Measurements from ENCODE around the gene GART. TPM values are rescaled to one million over a fixed set of nuclear protein-coding genes. Genes with fewer than 3 reads are reported as not detected.

The GART gene
- polyA plus RNA-seq, 2 donors = 10.6 to 27.1 TPM

GRCh38 chr21:33554982-33555344 lies 13.0 kb upstream of the GART start:
- peaks cover 0 to 2% of the 10 kb centered on the region in 2 donors for H3K4me1 ChIP-seq (ENCODE audit: control insufficient read depth in 2 of 2, insufficient read depth in 2 of 2, low read length in 1 of 2)
- peaks cover 29 to 49% of the 10 kb centered on the region in 2 donors for H3K36me3 ChIP-seq (ENCODE audit: control insufficient read depth in 2 of 2, insufficient read depth in 2 of 2, low read length in 1 of 2)
- H3K9me3 ChIP-seq (ENCODE audit: control insufficient read depth in 2 of 2, insufficient read depth in 1 of 2, low read depth in 1 of 2, low read length in 1 of 2) = no peaks in the 10 kb centered on the region
- H3K27ac ChIP-seq (ENCODE audit: low read depth in 2 of 2, low read length in 1 of 2) = no peak overlapping the region
- H3K27me3 ChIP-seq (ENCODE audit: control insufficient read depth in 1 of 2, insufficient read depth in 2 of 2, low read length in 2 of 2) = no peaks in the 10 kb centered on the region
- no peak overlapping the region for H3K4me3 ChIP-seq (ENCODE audit: low read depth in 1 of 2, low read length in 2 of 2)
- WGBS, 2 donors = 97 to 98% methylated on average over 32 of the region's 32 CpGs

DNA sequence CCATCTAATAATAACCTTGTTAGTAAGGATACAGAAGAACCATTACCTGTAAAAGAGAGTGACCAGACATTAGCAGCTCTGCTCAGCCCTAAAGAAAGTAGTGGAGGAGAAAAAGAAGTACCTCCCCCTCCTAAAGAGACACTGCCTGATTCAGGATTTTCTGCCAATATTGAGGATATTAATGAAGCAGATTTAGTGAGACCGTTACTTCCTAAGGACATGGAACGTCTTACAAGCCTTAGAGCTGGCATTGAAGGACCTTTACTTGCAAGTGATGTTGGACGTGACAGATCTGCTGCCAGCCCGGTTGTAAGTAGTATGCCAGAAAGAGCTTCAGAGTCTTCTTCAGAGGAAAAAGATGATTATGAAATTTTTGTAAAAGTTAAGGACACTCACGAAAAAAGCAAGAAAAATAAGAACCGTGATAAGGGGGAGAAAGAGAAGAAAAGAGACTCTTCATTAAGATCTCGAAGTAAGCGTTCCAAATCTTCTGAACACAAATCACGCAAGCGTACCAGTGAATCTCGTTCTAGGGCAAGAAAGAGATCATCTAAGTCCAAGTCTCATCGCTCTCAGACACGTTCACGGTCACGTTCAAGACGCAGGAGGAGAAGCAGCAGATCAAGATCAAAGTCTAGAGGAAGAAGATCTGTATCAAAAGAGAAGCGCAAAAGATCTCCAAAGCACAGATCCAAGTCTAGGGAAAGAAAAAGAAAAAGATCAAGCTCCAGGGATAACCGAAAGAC lies 12.5 kb upstream of the GART start:
- Histone ChIP-seq H3K27ac (ENCODE audit: low read depth in 2 of 2, low read length in 1 of 2) (no peak overlapping the region), H3K4me3 (ENCODE audit: low read depth in 1 of 2, low read length in 2 of 2) (no peak overlapping the region), H3K4me1 (ENCODE audit: control insufficient read depth in 2 of 2, insufficient read depth in 2 of 2, low read length in 1 of 2) (peaks cover 0 to 2% of the 10 kb centered on the region in 2 donors), H3K9me3 (ENCODE audit: control insufficient read depth in 2 of 2, insufficient read depth in 1 of 2, low read depth in 1 of 2, low read length in 1 of 2) (no peaks in the 10 kb centered on the region), H3K27me3 (ENCODE audit: control insufficient read depth in 1 of 2, insufficient read depth in 2 of 2, low read length in 2 of 2) (no peaks in the 10 kb centered on the region), H3K36me3 (ENCODE audit: control insufficient read depth in 2 of 2, insufficient read depth in 2 of 2, low read length in 1 of 2) (peaks cover 30 to 51% of the 10 kb centered on the region in 2 donors)
- 94 to 95% methylated on average over 18 of the region's 18 CpGs for WGBS, 2 donors

- H3K4me1 ChIP-seq (ENCODE audit: control insufficient read depth in 2 of 2, insufficient read depth in 2 of 2, low read length in 1 of 2) = peaks cover 0 to 2% of the 10 kb centered on the region in 2 donors
- H3K4me3 ChIP-seq (ENCODE audit: low read depth in 1 of 2, low read length in 2 of 2) = no peak overlapping the region
- 98% methylated on average over 12 of the region's 12 CpGs for WGBS, 2 donors
- H3K9me3 ChIP-seq (ENCODE audit: control insufficient read depth in 2 of 2, insufficient read depth in 1 of 2, low read depth in 1 of 2, low read length in 1 of 2) = no peaks in the 10 kb centered on the region
- H3K27ac ChIP-seq (ENCODE audit: low read depth in 2 of 2, low read length in 1 of 2) = no peak overlapping the region
- peaks cover 28 to 51% of the 10 kb centered on the region in 2 donors for H3K36me3 ChIP-seq (ENCODE audit: control insufficient read depth in 2 of 2, insufficient read depth in 2 of 2, low read length in 1 of 2)
- H3K27me3 ChIP-seq (ENCODE audit: control insufficient read depth in 1 of 2, insufficient read depth in 2 of 2, low read length in 2 of 2) = no peaks in the 10 kb centered on the region
Observed at GRCh38 chr21:33552999-33553598, 11.2 kb upstream of the GART start.

DNA sequence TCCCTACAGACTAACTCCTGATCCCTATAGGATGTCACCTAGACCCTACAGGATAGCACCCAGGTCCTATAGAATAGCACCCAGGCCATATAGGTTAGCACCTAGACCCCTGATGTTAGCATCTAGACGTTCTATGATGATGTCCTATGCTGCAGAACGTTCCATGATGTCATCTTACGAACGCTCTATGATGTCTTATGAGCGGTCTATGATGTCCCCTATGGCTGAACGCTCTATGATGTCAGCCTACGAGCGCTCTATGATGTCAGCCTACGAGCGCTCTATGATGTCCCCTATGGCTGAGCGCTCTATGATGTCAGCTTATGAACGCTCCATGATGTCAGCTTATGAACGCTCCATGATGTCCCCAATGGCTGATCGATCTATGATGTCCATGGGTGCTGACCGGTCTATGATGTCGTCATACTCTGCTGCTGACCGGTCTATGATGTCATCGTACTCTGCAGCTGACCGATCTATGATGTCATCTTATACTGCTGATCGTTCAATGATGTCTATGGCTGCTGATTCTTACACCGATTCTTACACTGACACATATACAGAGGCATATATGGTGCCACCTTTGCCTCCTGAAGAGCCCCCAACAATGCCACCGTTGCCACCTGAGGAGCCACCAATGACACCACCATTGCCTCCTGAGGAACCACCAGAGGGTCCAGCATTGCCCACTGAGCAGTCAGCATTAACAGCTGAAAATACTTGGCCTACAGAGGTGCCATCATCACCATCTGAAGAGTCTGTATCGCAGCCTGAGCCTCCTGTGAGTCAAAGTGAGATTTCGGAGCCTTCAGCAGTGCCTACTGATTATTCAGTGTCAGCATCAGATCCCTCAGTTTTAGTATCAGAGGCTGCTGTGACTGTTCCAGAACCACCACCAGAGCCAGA lies 10.4 kb upstream of the GART start:
- Histone ChIP-seq H3K27ac (ENCODE audit: low read depth in 2 of 2, low read length in 1 of 2) (no peak overlapping the region), H3K36me3 (ENCODE audit: control insufficient read depth in 2 of 2, insufficient read depth in 2 of 2, low read length in 1 of 2) (peaks cover 22 to 48% of the 10 kb centered on the region in 2 donors), H3K4me1 (ENCODE audit: control insufficient read depth in 2 of 2, insufficient read depth in 2 of 2, low read length in 1 of 2) (peaks cover 0 to 2% of the 10 kb centered on the region in 2 donors), H3K9me3 (ENCODE audit: control insufficient read depth in 2 of 2, insufficient read depth in 1 of 2, low read depth in 1 of 2, low read length in 1 of 2) (no peaks in the 10 kb centered on the region), H3K4me3 (ENCODE audit: low read depth in 1 of 2, low read length in 2 of 2) (no peak overlapping the region), H3K27me3 (ENCODE audit: control insufficient read depth in 1 of 2, insufficient read depth in 2 of 2, low read length in 2 of 2) (no peaks in the 10 kb centered on the region)
- 98% methylated on average over 24 of the region's 24 CpGs for WGBS, 2 donors

- Histone ChIP-seq H3K4me3 (ENCODE audit: low read depth in 1 of 2, low read length in 2 of 2) (no peak overlapping the region), H3K27me3 (ENCODE audit: control insufficient read depth in 1 of 2, insufficient read depth in 2 of 2, low read length in 2 of 2) (no peaks in the 10 kb centered on the region), H3K4me1 (ENCODE audit: control insufficient read depth in 2 of 2, insufficient read depth in 2 of 2, low read length in 1 of 2) (peaks cover 0 to 2% of the 10 kb centered on the region in 2 donors), H3K27ac (ENCODE audit: low read depth in 2 of 2, low read length in 1 of 2) (no peak overlapping the region), H3K9me3 (ENCODE audit: control insufficient read depth in 2 of 2, insufficient read depth in 1 of 2, low read depth in 1 of 2, low read length in 1 of 2) (no peaks in the 10 kb centered on the region), H3K36me3 (ENCODE audit: control insufficient read depth in 2 of 2, insufficient read depth in 2 of 2, low read length in 1 of 2) (peaks cover 21 to 46% of the 10 kb centered on the region in 2 donors)
- 93 to 99% methylated on average over 2 of the region's 2 CpGs for WGBS, 2 donors
Observed at GRCh38 chr21:33551664-33552063, 9.7 kb upstream of the GART start.

DNA sequence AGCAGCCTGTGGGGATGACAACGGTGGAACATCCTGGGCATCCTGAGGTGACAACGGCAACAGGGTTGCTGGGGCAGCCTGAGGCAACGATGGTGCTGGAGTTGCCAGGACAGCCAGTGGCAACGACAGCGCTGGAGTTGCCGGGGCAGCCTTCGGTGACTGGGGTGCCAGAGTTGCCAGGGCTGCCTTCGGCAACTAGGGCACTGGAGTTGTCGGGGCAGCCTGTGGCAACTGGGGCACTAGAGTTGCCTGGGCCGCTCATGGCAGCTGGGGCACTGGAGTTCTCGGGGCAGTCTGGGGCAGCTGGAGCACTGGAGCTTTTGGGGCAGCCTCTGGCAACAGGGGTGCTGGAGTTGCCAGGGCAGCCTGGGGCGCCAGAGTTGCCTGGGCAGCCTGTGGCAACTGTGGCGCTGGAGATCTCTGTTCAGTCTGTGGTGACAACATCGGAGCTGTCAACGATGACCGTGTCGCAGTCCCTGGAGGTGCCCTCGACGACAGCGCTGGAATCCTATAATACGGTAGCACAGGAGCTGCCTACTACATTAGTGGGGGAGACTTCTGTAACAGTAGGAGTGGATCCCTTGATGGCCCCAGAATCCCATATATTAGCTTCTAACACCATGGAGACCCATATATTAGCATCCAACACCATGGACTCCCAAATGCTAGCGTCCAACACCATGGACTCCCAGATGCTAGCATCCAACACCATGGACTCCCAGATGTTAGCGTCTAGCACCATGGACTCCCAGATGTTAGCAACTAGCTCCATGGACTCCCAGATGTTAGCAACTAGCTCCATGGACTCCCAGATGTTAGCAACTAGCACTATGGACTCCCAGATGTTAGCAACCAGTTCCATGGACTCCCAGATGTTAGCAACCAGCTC lies 9.1 kb upstream of the GART start:
- Histone ChIP-seq H3K9me3 (ENCODE audit: control insufficient read depth in 2 of 2, insufficient read depth in 1 of 2, low read depth in 1 of 2, low read length in 1 of 2) (no peaks in the 10 kb centered on the region), H3K4me3 (ENCODE audit: low read depth in 1 of 2, low read length in 2 of 2) (no peak overlapping the region), H3K27ac (ENCODE audit: low read depth in 2 of 2, low read length in 1 of 2) (no peak overlapping the region), H3K36me3 (ENCODE audit: control insufficient read depth in 2 of 2, insufficient read depth in 2 of 2, low read length in 1 of 2) (peaks cover 21 to 46% of the 10 kb centered on the region in 2 donors), H3K4me1 (ENCODE audit: control insufficient read depth in 2 of 2, insufficient read depth in 2 of 2, low read length in 1 of 2) (peaks cover 0 to 2% of the 10 kb centered on the region in 2 donors), H3K27me3 (ENCODE audit: control insufficient read depth in 1 of 2, insufficient read depth in 2 of 2, low read length in 2 of 2) (no peaks in the 10 kb centered on the region)
- 98% methylated on average over 23 of the region's 23 CpGs for WGBS, 2 donors

- Histone ChIP-seq H3K9me3 (ENCODE audit: control insufficient read depth in 2 of 2, insufficient read depth in 1 of 2, low read depth in 1 of 2, low read length in 1 of 2) (no peaks in the 10 kb centered on the region), H3K36me3 (ENCODE audit: control insufficient read depth in 2 of 2, insufficient read depth in 2 of 2, low read length in 1 of 2) (peaks cover 21 to 46% of the 10 kb centered on the region in 2 donors), H3K4me1 (ENCODE audit: control insufficient read depth in 2 of 2, insufficient read depth in 2 of 2, low read length in 1 of 2) (peaks cover 0 to 2% of the 10 kb centered on the region in 2 donors), H3K4me3 (ENCODE audit: low read depth in 1 of 2, low read length in 2 of 2) (no peak overlapping the region), H3K27ac (ENCODE audit: low read depth in 2 of 2, low read length in 1 of 2) (no peak overlapping the region), H3K27me3 (ENCODE audit: control insufficient read depth in 1 of 2, insufficient read depth in 2 of 2, low read length in 2 of 2) (no peaks in the 10 kb centered on the region)
- WGBS, 2 donors = 96 to 98% methylated on average over 19 of the region's 19 CpGs
Observed at GRCh38 chr21:33549848-33550771, 8.2 kb upstream of the GART start.

DNA sequence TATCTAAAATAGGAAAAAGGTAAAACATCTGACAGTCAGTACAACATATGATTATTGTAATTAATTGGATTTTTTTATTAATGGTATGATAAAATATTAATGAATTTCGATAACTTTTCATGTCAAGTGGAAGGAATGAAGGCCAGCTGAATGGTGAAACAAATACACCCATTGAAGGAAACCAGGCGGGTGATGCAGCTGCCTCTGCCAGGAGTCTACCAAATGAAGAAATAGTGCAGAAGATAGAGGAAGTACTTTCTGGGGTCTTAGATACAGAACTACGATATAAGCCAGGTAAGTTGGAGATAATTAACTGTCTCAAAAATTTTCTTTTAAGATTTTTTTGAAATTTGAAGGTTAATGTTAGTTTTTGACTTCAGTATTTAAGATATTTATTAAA lies 4.2 kb upstream of the GART start:
- H3K36me3 ChIP-seq (ENCODE audit: control insufficient read depth in 2 of 2, insufficient read depth in 2 of 2, low read length in 1 of 2) = peaks cover 14 to 16% of the 10 kb centered on the region in 2 donors

More for the DNA sequence above, 4.2 kb upstream of the GART start:
- H3K4me1 ChIP-seq (ENCODE audit: control insufficient read depth in 2 of 2, insufficient read depth in 2 of 2, low read length in 1 of 2) = no peaks in the 10 kb centered on the region
- no peaks in the 10 kb centered on the region for H3K27me3 ChIP-seq (ENCODE audit: control insufficient read depth in 1 of 2, insufficient read depth in 2 of 2, low read length in 2 of 2)
- 55 to 67% methylated on average over 3 of the region's 3 CpGs for WGBS, 2 donors
- H3K4me3 ChIP-seq (ENCODE audit: low read depth in 1 of 2, low read length in 2 of 2) = no peak overlapping the region
- H3K9me3 ChIP-seq (ENCODE audit: control insufficient read depth in 2 of 2, insufficient read depth in 1 of 2, low read depth in 1 of 2, low read length in 1 of 2) = no peaks in the 10 kb centered on the region
- H3K27ac ChIP-seq (ENCODE audit: low read depth in 2 of 2, low read length in 1 of 2) = no peak overlapping the region
